22Rv1 (cell line): Measurements from ENCODE around the gene LAMA1.

Source experiments
- CTCF ChIP-seq: fragments of 450-650 bp; IDR thresholded peaks from 2 replicates; pipeline ENCODE4 v1.5.1; 2017; ENCODE audit warnings: mild to moderate bottlenecking
- ZFX ChIP-seq: fragments of 450-650 bp; IDR thresholded peaks from 2 replicates; pipeline ENCODE4 v1.6.1; 2017; ENCODE audit warnings: antibody characterized with exemption, borderline replicate concordance

GRCh38 chr18:7147399-7147798 lies 29.8 kb upstream of the LAMA1 start:
- TF ChIP-seq CTCF (no peak), ZFX (no peak)
